Right kidney (tissue), 1 donor: ENCODE results near the gene PRG3.

Source experiments
- DNase-seq: peaks from one replicate; pipeline ENCODE4 v3.0.0-alpha.2; 2016

The PRG3 gene

GRCh38 chr11:57336111-57336666 is 44.8 kb downstream of the PRG3 start:
- no peak for DNase-seq

DNA sequence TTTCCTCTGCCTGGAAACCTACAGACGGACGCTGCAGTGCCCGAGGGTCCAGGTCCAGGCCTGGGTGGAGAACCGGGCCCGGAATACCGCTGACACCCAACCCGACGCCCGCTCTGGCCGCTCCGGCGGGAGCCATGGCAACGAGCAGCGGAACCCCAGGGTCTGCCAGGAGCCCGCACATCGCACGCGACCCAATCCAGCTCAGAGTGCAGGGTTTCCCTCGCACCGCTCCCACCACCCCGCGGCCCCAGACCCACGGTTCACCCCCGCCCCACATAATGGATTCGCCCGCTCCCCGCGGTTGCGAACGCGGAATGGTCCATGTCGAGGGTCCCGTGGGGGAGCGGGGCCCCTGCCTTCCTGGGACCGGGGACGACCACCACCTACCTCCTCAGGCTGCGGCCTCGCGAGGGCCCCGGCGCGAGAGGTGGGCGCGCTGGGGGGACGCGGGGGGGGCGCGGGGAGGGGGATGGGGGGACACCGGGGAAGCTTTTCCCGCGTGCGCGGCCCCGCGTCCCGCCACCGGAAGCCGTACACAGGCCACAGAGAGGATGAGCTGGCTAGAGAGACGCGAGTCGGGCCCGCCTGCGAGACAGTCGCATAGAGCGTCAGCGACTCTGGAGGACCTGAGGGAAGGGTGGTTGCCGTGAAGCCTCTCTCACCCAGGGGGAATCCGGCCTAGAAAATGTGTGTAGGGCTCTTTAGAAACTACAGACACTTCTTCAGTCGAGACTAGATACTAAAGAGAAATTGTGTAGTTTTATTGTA is 45.4 kb downstream of the PRG3 start, which contains the start of gene SSRP1:
Gene SSRP1 (minus strand): TSS at position 550 of the 768 bp plus-strand sequence. CDS start 771 bp downstream, outside the sequence.
- DNase-seq = peak; percentile 74

- DNase-seq = no peak
Observed at GRCh38 chr11:57335023-57335342, 46.0 kb downstream of the PRG3 start.

DNA sequence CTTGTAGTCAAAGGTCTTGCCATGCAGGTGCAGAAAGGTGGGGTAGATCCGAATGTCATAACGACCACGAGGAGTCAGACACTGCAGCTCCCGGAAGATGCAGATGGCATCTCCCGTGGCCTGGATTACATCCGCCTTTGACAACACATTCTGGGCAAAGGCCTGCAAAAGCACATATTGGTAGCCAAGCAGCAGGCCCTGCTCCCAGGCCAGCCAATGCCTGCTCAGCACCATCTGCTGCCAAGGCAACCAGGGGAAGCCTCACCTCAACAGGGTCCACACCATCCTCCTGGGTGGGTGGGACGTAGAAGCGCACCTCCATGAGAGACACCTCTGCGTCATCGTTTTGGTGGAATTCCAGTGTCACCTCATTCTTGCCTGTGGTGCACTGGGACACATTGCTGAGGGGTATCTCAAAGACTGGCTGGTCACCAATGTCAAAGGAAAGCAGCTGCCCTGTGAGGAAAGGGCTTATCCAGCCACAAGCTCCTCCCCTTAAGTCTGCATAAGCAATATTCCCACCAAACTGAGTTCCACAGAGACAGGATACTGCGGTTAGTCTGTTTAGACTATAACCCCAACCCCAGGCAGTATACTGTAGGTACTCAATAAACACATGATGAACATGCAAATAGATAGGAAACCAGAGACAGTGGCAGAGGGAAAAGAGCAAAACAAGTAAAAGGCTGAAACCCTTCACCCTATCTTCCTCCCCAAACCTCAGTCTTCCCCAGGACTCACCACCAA is 48.1 kb downstream of the PRG3 start:
- no peak for DNase-seq

GRCh38 chr11:57331720-57332119 is 49.2 kb downstream of the PRG3 start:
- DNase-seq = no peak

DNA sequence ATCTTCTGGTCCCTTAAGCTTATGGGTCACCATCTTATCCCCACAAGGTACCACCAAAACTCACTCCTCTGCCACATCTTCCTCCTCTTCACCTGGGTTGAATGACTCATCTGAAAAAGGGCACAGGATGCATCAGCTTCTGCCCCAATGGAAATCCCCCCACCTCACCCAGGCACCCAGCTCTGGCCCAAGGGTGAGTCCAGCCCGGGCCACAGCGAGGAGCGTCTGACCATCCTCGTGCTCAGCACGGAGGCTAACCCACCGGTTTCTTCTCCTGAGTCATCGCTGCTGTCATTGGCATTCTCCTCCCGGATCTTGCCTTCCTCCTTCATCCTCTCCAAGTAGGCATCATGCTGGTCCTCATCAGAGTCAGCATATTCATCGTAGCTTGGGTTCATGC is 50.9 kb downstream of the PRG3 start:
- no peak for DNase-seq

DNA sequence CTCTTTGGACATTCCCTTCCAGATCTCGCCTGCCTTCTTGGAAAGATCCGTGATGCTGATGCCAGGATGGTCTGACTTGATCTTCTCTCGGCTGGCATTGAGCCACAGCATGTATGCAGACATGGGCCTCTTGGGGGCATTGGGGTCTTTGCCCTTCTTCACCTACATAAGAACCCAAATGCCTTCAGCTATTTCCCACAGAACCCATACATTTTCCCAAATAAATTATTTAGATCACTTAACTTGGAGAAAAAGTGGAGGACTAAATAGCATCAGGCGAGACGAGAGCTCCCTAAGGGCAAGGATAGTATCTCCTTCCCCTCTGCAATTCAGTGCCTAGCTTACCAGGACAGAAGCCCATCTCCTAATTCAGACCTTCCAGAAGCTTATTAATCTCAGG is 53.2 kb downstream of the PRG3 start:
- no peak for DNase-seq
